GM19099 (cell line): ENCODE data around the gene SUMF1.

Source experiments
- POLR2A ChIP-seq: IDR thresholded peaks from 3 replicates; pipeline ENCODE4 v1.6.1; 2011; ENCODE audit warnings: low read depth; ENCODE audit not compliant: insufficient read length; ENCODE audit errors: extremely low read depth

The SUMF1 gene

GRCh38 chr3:4466741-4467521 is at the start of gene SUMF1:
Gene SUMF1 (minus strand): TSS chr3:4467269. CDS start chr3:4467245, 24 bp downstream.
- TF ChIP-seq POLR2A, result peak; percentile 91

GRCh38 chr3:4515916-4516579 is 49.0 kb upstream of the SUMF1 start:
- TF ChIP-seq POLR2A, result no peak

- no peak for TF ChIP-seq POLR2A
These were observed 47.8 kb upstream of the SUMF1 start for GRCh38 chr3:4514916-4515315.

- no peak for TF ChIP-seq POLR2A
These were observed 47.3 kb upstream of the SUMF1 start for GRCh38 chr3:4514321-4514720.

- no peak for TF ChIP-seq POLR2A
These were observed 46.0 kb upstream of the SUMF1 start for GRCh38 chr3:4512895-4513616.

GRCh38 chr3:4511491-4512262 is 44.6 kb upstream of the SUMF1 start:
- TF ChIP-seq POLR2A, result no peak

GRCh38 chr3:4509983-4510755 is 43.1 kb upstream of the SUMF1 start:
- no peak for TF ChIP-seq POLR2A

GRCh38 chr3:4509043-4509442 is 42.0 kb upstream of the SUMF1 start:
- no peak for TF ChIP-seq POLR2A

- TF ChIP-seq POLR2A, result no peak
These were observed 41.2 kb upstream of the SUMF1 start for GRCh38 chr3:4508048-4508981.

GRCh38 chr3:4507024-4507596 is 40.0 kb upstream of the SUMF1 start:
- TF ChIP-seq POLR2A, result no peak

- TF ChIP-seq POLR2A, result no peak
These were observed 39.5 kb upstream of the SUMF1 start for GRCh38 chr3:4506559-4507023.

- TF ChIP-seq POLR2A, result no peak
These were observed 38.9 kb upstream of the SUMF1 start for GRCh38 chr3:4505688-4506558.
